C4-2B (cell line): ENCODE data around the gene TRIM68.

Experiments used
- H3K27ac ChIP-seq: fragments of 450-650 bp; 2 replicates; pipeline ENCODE4 v1.5.1; 2017
- ZFX ChIP-seq: fragments of 450-650 bp; IDR thresholded peaks from 2 replicates; pipeline ENCODE4 v1.6.1; 2017
- TF ChIP-seq, protein P1 (sequence below): fragments of 450-650 bp; conservative IDR thresholded peaks from 2 replicates; pipeline ENCODE4 v1.5.1; 2017; ENCODE audit warnings: mild to moderate bottlenecking

The TRIM68 gene

GRCh38 chr11:4642043-4642442 lies 34.0 kb upstream of the TRIM68 start:
- H3K27ac ChIP-seq: no peak overlapping the region
- TF ChIP-seq, protein P1, sequence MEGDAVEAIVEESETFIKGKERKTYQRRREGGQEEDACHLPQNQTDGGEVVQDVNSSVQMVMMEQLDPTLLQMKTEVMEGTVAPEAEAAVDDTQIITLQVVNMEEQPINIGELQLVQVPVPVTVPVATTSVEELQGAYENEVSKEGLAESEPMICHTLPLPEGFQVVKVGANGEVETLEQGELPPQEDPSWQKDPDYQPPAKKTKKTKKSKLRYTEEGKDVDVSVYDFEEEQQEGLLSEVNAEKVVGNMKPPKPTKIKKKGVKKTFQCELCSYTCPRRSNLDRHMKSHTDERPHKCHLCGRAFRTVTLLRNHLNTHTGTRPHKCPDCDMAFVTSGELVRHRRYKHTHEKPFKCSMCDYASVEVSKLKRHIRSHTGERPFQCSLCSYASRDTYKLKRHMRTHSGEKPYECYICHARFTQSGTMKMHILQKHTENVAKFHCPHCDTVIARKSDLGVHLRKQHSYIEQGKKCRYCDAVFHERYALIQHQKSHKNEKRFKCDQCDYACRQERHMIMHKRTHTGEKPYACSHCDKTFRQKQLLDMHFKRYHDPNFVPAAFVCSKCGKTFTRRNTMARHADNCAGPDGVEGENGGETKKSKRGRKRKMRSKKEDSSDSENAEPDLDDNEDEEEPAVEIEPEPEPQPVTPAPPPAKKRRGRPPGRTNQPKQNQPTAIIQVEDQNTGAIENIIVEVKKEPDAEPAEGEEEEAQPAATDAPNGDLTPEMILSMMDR: no peak

- no peak overlapping the region for H3K27ac ChIP-seq
- TF ChIP-seq, protein P1: no peak
- TF ChIP-seq ZFX: no peak
These were observed 33.5 kb upstream of the TRIM68 start for GRCh38 chr11:4641501-4641900.

DNA sequence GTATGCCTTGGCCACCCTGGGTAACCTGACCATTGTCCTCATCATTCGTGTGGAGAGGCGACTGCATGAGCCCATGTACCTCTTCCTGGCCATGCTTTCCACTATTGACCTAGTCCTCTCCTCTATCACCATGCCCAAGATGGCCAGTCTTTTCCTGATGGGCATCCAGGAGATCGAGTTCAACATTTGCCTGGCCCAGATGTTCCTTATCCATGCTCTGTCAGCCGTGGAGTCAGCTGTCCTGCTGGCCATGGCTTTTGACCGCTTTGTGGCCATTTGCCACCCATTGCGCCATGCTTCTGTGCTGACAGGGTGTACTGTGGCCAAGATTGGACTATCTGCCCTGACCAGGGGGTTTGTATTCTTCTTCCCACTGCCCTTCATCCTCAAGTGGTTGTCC lies 31.9 kb upstream of the TRIM68 start:
- no peak overlapping the region; the same call in 1 of the 2 replicates for H3K27ac ChIP-seq
- TF ChIP-seq ZFX: no peak
- TF ChIP-seq, protein P1: no peak

DNA sequence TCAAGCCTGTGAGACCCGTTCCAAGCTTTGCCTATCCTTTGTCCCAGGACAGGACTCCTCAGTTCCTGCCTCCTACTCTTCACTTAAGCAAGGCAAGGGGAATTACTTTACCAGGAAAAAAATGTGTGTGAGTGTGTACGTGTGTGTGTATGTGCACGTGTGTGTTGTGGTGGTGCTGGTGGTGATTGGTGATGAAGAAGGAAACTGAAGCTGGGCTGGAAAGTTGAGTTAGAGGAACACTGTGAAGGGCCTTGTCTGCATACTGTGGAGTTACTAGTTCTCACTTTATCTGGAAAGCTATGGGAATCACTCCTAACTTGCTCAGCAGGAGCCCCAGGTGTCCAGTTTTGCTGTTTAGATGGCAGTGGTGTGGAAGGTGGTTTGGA lies 29.6 kb upstream of the TRIM68 start:
- TF ChIP-seq ZFX: no peak
- TF ChIP-seq, protein P1: no peak
- no peak overlapping the region; the same call in 1 of the 2 replicates for H3K27ac ChIP-seq

- peak within 1 kb of the TSS; percentile 9; the same call in 1 of the 2 replicates for H3K27ac ChIP-seq
- no peak for TF ChIP-seq ZFX
- TF ChIP-seq, protein P1: peak; percentile 93
These were observed 29.1 kb upstream of the TRIM68 start, which contains the start of gene OR51D1 for GRCh38 chr11:4636962-4637661. Gene OR51D1 (plus strand): TSS chr11:4637477. CDS start chr11:4639791, 2,314 bp downstream.

DNA sequence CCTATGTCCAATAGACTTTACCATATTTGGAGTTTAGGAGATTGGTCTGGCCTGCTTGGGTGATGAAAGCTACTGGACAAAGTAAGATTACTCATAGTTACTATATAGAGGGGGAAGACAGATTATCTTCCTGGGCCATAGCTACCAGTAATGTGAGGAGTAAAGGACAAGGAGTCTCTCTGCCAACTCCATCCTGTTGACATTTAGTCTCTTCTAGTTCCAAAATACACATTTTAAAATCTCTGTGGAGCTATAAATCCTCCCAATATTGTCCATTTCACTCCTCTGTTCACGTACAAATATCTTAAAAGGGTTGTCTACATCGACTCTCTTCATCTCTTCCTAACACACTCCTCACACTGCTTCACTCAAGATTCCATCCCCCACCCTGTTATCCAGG lies 28.1 kb upstream of the TRIM68 start:
- H3K27ac ChIP-seq: no peak overlapping the region
- TF ChIP-seq, protein P1: no peak
- TF ChIP-seq ZFX: no peak

- H3K27ac ChIP-seq: no peak overlapping the region
- TF ChIP-seq ZFX: no peak
- TF ChIP-seq, protein P1: peak; percentile 82
These were observed 18.4 kb upstream of the TRIM68 start for GRCh38 chr11:4626207-4627099.
